HCT116 (cell line): ENCODE results near the gene DNM3. TPM values are rescaled to one million over a fixed set of nuclear protein-coding genes. Genes with fewer than 3 reads are reported as not detected.

Experiments used
- ATAC-seq: fragments of 200-7000 bp; cut with Tn5 transposase; 2 replicates; pipeline ENCODE4 v1.9.1; 2020; ENCODE audit warnings: mild to moderate bottlenecking, moderate library complexity
- BruUV-seq: library from RNA; stranded (reverse); fragments of 400-500 nt; replicated peaks from 2 replicates; lab custom pipeline; 2021; lab: Mats Ljungman, UMichigan
- CTCF ChIA-PET: fragments of 300-600 bp; sonication (Branson Sonifier 250); formaldehyde crosslinking; loops from one replicate; lab custom pipeline; 2021; ENCODE audit warnings: antibody characterized with exemption; lab: Charles Lee
- POLR2A ChIA-PET: fragments of 300-600, 350-600 bp; sonication (Branson Sonifier 250); formaldehyde crosslinking; loops from one replicate; lab custom pipeline; 2021; ENCODE audit warnings: antibody characterized with exemption; lab: Charles Lee
- RAD21 ChIA-PET, 2 experiments: fragments of 300-600 bp; sonication (Branson Sonifier 250); formaldehyde crosslinking; loops; one replicate each; lab custom pipeline; 2023; ENCODE audit warnings: low total read pairs in 2 of 2; ENCODE audit not compliant: uncharacterized antibody in 2 of 2, unreplicated experiment in 2 of 2, low non-redundant PET in 1 of 2; lab: Charles Lee
- DNase-seq: peaks from one replicate; pipeline ENCODE4 v3.0.0-alpha.2; 2010; ENCODE audit warnings: low read depth, low spot score
- H2AFZ ChIP-seq: fragments of 200-600 bp; shearing (Covaris generic), sonication (generic); 2 replicates; pipeline ENCODE4 v1.6.1; 2017; ENCODE audit warnings: low read depth, mixed run types, mixed read lengths, antibody characterized with exemption, low read length; ENCODE audit not compliant: poor library complexity, severe bottlenecking
- H3K27ac ChIP-seq: 2 replicates; pipeline ENCODE4 v1.5.1; 2012; ENCODE audit warnings: low read depth, low read length
- H3K27me3 ChIP-seq: fragments of 200-600 bp; sonication (generic); 2 replicates; pipeline ENCODE4 v1.6.1; 2016; ENCODE audit warnings: mixed run types, low read length, mixed read lengths; ENCODE audit not compliant: insufficient read depth
- H3K36me3 ChIP-seq, 2 experiments: fragments of 200-500 bp in 1 of 2; fragments of 200-600 bp in 1 of 2; sonication (Bioruptor generic) in 1 of 2; sonication (generic) in 1 of 2; 2 replicates each; pipeline versions ENCODE4 v1.5.1 to v1.6.1; 2014 to 2016; ENCODE audit warnings: low read length in 2 of 2, inconsistent platforms in 1 of 2, mixed read lengths in 1 of 2, mixed run types in 1 of 2; ENCODE audit not compliant: insufficient read depth in 2 of 2, control insufficient read depth in 1 of 2
- H3K4me1 ChIP-seq, 2 experiments: fragments of 200-600 bp in 1 of 2; sonication (generic) in 1 of 2; 2 replicates each; pipeline versions ENCODE4 v1.5.1 to v1.6.1; 2012 to 2017; ENCODE audit warnings: low read length in 2 of 2, inconsistent platforms in 1 of 2, mild to moderate bottlenecking in 1 of 2, mixed read lengths in 1 of 2, mixed run types in 1 of 2, moderate library complexity in 1 of 2; ENCODE audit not compliant: insufficient read depth in 2 of 2, control insufficient read depth in 1 of 2
- H3K4me2 ChIP-seq: fragments of 200-600 bp; sonication (generic); 2 replicates; pipeline ENCODE4 v1.6.1; 2017; ENCODE audit warnings: mixed run types, low read length, mixed read lengths
- H3K4me3 ChIP-seq, 2 experiments: fragments of 200-600 bp in 1 of 2; sonication (generic) in 1 of 2; replicated peaks in 1 of 2; 2 replicates each; pipeline ENCODE4 v1.5.1; 2011 to 2016; ENCODE audit warnings: low read length in 2 of 2, control low read depth in 1 of 2, low read depth in 1 of 2, mild to moderate bottlenecking in 1 of 2, mixed read lengths in 1 of 2, mixed run types in 1 of 2
- H3K79me2 ChIP-seq: fragments of 200-600 bp; sonication (generic); 2 replicates; pipeline ENCODE4 v1.6.1; 2017; ENCODE audit warnings: mild to moderate bottlenecking, mixed run types, low read length, moderate library complexity, mixed read lengths; ENCODE audit not compliant: insufficient read depth
- H3K9ac ChIP-seq: fragments of 200-600 bp; sonication (generic); 2 replicates; pipeline ENCODE4 v1.6.1; 2016; ENCODE audit warnings: low read length, mixed read lengths
- H3K9me2 ChIP-seq: fragments of 200-600 bp; sonication (generic), shearing (Covaris generic); 2 replicates; pipeline ENCODE4 v1.6.1; 2017; ENCODE audit warnings: mixed run types, mild to moderate bottlenecking, moderate library complexity; ENCODE audit not compliant: insufficient read depth
- H3K9me3 ChIP-seq, 2 experiments: fragments of 200-500 bp in 1 of 2; fragments of 200-600 bp in 1 of 2; sonication (Bioruptor generic) in 1 of 2; sonication (generic) in 1 of 2; 2 replicates each; pipeline ENCODE4 v1.6.1; 2014 to 2017; ENCODE audit warnings: low read length in 2 of 2, mixed read lengths in 2 of 2, inconsistent platforms in 1 of 2, low read depth in 1 of 2, mild to moderate bottlenecking in 1 of 2, mixed run types in 1 of 2, moderate library complexity in 1 of 2; ENCODE audit not compliant: control insufficient read depth in 1 of 2, insufficient read depth in 1 of 2
- H4K20me1 ChIP-seq: fragments of 200-600 bp; sonication (generic), shearing (Covaris generic); 2 replicates; pipeline ENCODE4 v1.6.1; 2017; ENCODE audit warnings: mixed run types, mild to moderate bottlenecking, moderate library complexity; ENCODE audit not compliant: insufficient read depth
- CBX3 ChIP-seq: IDR thresholded peaks from 2 replicates; pipeline ENCODE4 v1.6.1; 2012; ENCODE audit warnings: low read depth
- CEBPB ChIP-seq: IDR thresholded peaks from 2 replicates; pipeline ENCODE4 v1.6.1; 2012; ENCODE audit warnings: low read depth
- CTCF ChIP-seq, 3 experiments: fragments of 200-600 bp in 1 of 3; sonication (generic) in 1 of 3; IDR thresholded peaks in 2 of 3; conservative IDR thresholded peaks in 1 of 3; 2 replicates each; pipeline ENCODE4 v1.5.1; 2012 to 2017; ENCODE audit warnings: low read depth in 2 of 3, low read length in 2 of 3, antibody characterized with exemption in 1 of 3, borderline replicate concordance in 1 of 3, control low read depth in 1 of 3, mild to moderate bottlenecking in 1 of 3, mixed read lengths in 1 of 3, mixed run types in 1 of 3, moderate library complexity in 1 of 3; ENCODE audit not compliant: insufficient read depth in 1 of 3
- EZH2 ChIP-seq: fragments of 200-600 bp; sonication (generic); IDR thresholded peaks from 2 replicates; pipeline ENCODE4 v1.6.1; 2017; ENCODE audit warnings: antibody characterized with exemption, mixed run types
- EZH2phosphoT487 ChIP-seq: fragments of 200-600 bp; IDR thresholded peaks from 2 replicates; pipeline ENCODE4 v1.6.1; 2018; ENCODE audit warnings: antibody characterized with exemption, borderline replicate concordance
- FOSL1 ChIP-seq: IDR thresholded peaks from 2 replicates; pipeline ENCODE4 v1.6.1; 2012; ENCODE audit warnings: low read depth
- JUND ChIP-seq: IDR thresholded peaks from 2 replicates; pipeline ENCODE4 v1.6.1; 2012
- POLR2A ChIP-seq: IDR thresholded peaks from 2 replicates; pipeline ENCODE4 v1.7.0; 2011; ENCODE audit warnings: borderline replicate concordance; ENCODE audit not compliant: insufficient read depth, insufficient read length; ENCODE audit errors: extremely low read depth
- POLR2AphosphoS5 ChIP-seq: IDR thresholded peaks from 2 replicates; pipeline ENCODE4 v1.6.1; 2011; ENCODE audit warnings: mild to moderate bottlenecking, low read depth, low read length, moderate library complexity
- SIN3A ChIP-seq: IDR thresholded peaks from 2 replicates; pipeline ENCODE4 v1.6.1; 2012; ENCODE audit warnings: low read depth
- SP1 ChIP-seq: IDR thresholded peaks from 2 replicates; pipeline ENCODE4 v1.6.1; 2012; ENCODE audit warnings: low read depth
- TCF7L2 ChIP-seq: IDR thresholded peaks from 2 replicates; pipeline ENCODE4 v1.7.0; 2011; ENCODE audit warnings: borderline replicate concordance, inconsistent platforms; ENCODE audit not compliant: insufficient read depth, insufficient read length; ENCODE audit errors: extremely low read depth
- YY1 ChIP-seq: IDR thresholded peaks from 2 replicates; pipeline ENCODE4 v1.6.1; 2011; ENCODE audit warnings: low read length, low read depth, moderate library complexity, mild to moderate bottlenecking; ENCODE audit not compliant: insufficient replicate concordance; ENCODE audit errors: extremely low read depth
- ZFX ChIP-seq: fragments of 450-650 bp; IDR thresholded peaks from 2 replicates; pipeline ENCODE4 v1.6.1; 2017
- ZNF274 ChIP-seq: fragments of 200-500 bp; sonication (Bioruptor generic); IDR thresholded peaks from 2 replicates; pipeline ENCODE4 v1.6.1; 2014; ENCODE audit warnings: mild to moderate bottlenecking, low read depth, low read length, inconsistent platforms
- intact Hi-C: fragments of 100-400 bp; cut with micrococcal nuclease; formaldehyde crosslinking; loops from 2 replicates; pipeline ENCODE4 v1.10.0; 2022
- total RNA-seq: library from RNA; stranded (reverse); gene quantifications from one replicate; pipeline ENCODE4 v1.2.1, GENCODE V29; 2021; ENCODE audit not compliant: unreplicated experiment
- TF ChIP-seq, protein P1 (sequence below): IDR thresholded peaks from 2 replicates; pipeline ENCODE4 v1.6.1; 2012
- TF ChIP-seq, protein P2 (sequence below): IDR thresholded peaks from 2 replicates; pipeline ENCODE4 v1.6.1; 2011; ENCODE audit warnings: mild to moderate bottlenecking, low read length, moderate library complexity; ENCODE audit not compliant: insufficient replicate concordance; ENCODE audit errors: extremely low read depth

The DNM3 gene
- total RNA-seq, 1 experiment from 2014 or later = 3.1 TPM

DNA sequence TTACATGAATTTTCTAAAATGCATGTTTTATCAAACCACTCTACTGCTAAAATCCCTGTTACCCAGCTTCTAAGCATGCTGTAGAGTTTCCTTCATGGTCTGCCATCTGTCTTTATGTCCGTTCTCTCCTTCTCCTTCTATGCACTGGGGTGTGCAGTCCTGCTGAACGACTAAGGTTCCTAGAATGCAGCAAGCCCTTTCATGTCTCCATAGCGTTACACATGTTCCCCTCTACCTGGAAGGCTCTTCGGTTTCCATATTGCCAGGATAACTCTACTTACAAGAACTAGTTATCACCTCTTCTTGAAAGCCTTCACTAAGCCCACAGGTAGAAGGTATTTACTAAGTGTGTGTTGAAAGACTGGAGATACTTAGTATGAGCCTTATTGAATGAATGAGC, 22.2 kb downstream of the DNM3 start:
- H2AFZ ChIP-seq = no peak overlapping the region
- no peaks in the 10 kb centered on the region for H3K27me3 ChIP-seq
- ChIA-PET RAD21 (no interaction called here), POLR2A (no interaction called here), CTCF (no interaction called here)
- H3K9me3 ChIP-seq = no peaks in the 10 kb centered on the region
- no peak overlapping the region for H3K27ac ChIP-seq
- H3K4me3 ChIP-seq = no peak overlapping the region
- no peak overlapping the region for H3K4me2 ChIP-seq
- H3K9ac ChIP-seq = no peak overlapping the region
- peaks cover 3 to 7% of the 10 kb centered on the region in 2 experiments; a peak in 2 of 4 replicates for H3K4me1 ChIP-seq
- no peaks in the 10 kb centered on the region for H3K79me2 ChIP-seq
- ATAC-seq (no peak), DNase-seq (no peak)
- no TSS peak for BruUV-seq
- no peaks in the 10 kb centered on the region for H4K20me1 ChIP-seq
- H3K36me3 ChIP-seq = no peaks in the 10 kb centered on the region
- intact Hi-C loops = no loop called here
- no peaks in the 10 kb centered on the region for H3K9me2 ChIP-seq
- TF ChIP-seq FOSL1 (no peak), POLR2AphosphoS5 (no peak), JUND (no peak), EZH2 (no peak), SIN3A (no peak), TCF7L2 (no peak), ZFX (no peak), CBX3 (no peak), CEBPB (no peak), YY1 (no peak), SP1 (no peak)
- TF ChIP-seq, protein P1, sequence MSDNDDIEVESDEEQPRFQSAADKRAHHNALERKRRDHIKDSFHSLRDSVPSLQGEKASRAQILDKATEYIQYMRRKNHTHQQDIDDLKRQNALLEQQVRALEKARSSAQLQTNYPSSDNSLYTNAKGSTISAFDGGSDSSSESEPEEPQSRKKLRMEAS = no peak

GRCh38 chr1:171864308-171864707, 23.0 kb downstream of the DNM3 start:
- Histone ChIP-seq H4K20me1 (no peaks in the 10 kb centered on the region), H2AFZ (no peak overlapping the region), H3K27me3 (no peaks in the 10 kb centered on the region), H3K4me1 (peaks cover 8 to 11% of the 10 kb centered on the region in 2 experiments; a peak in 3 of 4 replicates), H3K4me2 (no peak overlapping the region), H3K27ac (no peak overlapping the region), H3K9me3 (no peaks in the 10 kb centered on the region), H3K9me2 (no peaks in the 10 kb centered on the region), H3K4me3 (no peak overlapping the region), H3K79me2 (no peaks in the 10 kb centered on the region), H3K9ac (no peak overlapping the region), H3K36me3 (no peaks in the 10 kb centered on the region)
- BruUV-seq = no TSS peak
- intact Hi-C loops = no loop called here
- POLR2A ChIA-PET = no interaction called here
- DNase-seq (no peak), ATAC-seq (no peak)
- RAD21 ChIA-PET = no interaction called here
- CTCF ChIA-PET = no interaction called here
- TF ChIP-seq CEBPB (no peak), ZNF274 (no peak), SP1 (no peak), CTCF (IDR thresholded peaks at IDR 0.05 in 2 of 3, conservative IDR thresholded peaks at IDR 0.05 in 1 of 3; ENCODE audit: borderline replicate concordance in 1 of 3, insufficient read depth in 1 of 3, low read depth in 2 of 3, low read length in 2 of 3) (no peak), EZH2phosphoT487 (no peak), POLR2A (no peak)
- TF ChIP-seq, protein P2, sequence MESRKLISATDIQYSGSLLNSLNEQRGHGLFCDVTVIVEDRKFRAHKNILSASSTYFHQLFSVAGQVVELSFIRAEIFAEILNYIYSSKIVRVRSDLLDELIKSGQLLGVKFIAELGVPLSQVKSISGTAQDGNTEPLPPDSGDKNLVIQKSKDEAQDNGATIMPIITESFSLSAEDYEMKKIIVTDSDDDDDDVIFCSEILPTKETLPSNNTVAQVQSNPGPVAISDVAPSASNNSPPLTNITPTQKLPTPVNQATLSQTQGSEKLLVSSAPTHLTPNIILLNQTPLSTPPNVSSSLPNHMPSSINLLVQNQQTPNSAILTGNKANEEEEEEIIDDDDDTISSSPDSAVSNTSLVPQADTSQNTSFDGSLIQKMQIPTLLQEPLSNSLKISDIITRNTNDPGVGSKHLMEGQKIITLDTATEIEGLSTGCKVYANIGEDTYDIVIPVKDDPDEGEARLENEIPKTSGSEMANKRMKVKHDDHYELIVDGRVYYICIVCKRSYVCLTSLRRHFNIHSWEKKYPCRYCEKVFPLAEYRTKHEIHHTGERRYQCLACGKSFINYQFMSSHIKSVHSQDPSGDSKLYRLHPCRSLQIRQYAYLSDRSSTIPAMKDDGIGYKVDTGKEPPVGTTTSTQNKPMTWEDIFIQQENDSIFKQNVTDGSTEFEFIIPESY = no peak
